Stimulated activated CD8-positive, alpha-beta memory T cell treated with anti-CD3 and anti-CD28 coated beads, Interleukin-15, amount 100 ng/mL, for 4 hours (primary cell): ENCODE results near the gene SUMO3.

Experiments
- DNase-seq, 2 donors: peaks; one replicate each; pipeline ENCODE4 v3.0.0-alpha.2; 2020; ENCODE audit warnings: low read depth in 2 of 2

The SUMO3 gene

DNA sequence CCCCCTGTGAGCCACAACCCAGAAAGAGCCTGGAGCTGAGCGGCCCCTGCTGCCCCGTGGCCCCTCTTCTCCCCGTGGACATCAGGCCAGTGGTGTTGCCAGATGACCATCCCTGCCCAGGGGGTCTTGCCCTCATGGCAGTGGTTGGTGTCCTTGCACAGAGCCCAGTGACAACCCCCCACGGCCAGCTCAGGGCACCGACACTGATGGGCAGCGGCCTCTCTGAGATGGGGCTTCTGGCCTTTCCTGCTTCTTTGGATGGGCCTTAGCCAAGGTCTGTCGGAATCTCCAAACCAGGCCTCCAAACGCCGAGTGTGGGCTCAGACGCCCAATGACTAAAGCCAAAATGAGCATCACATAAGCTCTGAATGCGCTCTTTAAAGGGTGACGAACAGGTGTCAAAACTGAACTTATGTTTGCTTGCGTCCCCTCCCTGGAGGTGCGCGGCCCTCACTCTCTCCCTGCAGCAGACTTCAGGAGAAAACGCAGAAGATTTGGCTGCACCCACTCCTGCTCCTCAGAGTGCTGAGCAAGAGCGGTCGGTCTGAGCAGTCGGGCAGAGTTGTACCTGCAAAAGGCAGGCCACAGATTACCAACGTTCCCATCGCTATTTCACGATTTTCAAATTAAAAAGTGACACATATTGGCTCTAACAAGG is 58.1 kb downstream of the SUMO3 start:
- DNase-seq: no peak

- DNase-seq: no peak
Measured at GRCh38 chr21:44758781-44759627, 58.9 kb downstream of the SUMO3 start.

- no peak for DNase-seq
Measured at GRCh38 chr21:44758141-44758561, 59.7 kb downstream of the SUMO3 start.

GRCh38 chr21:44757731-44758130 is 60.1 kb downstream of the SUMO3 start:
- DNase-seq: no peak

DNA sequence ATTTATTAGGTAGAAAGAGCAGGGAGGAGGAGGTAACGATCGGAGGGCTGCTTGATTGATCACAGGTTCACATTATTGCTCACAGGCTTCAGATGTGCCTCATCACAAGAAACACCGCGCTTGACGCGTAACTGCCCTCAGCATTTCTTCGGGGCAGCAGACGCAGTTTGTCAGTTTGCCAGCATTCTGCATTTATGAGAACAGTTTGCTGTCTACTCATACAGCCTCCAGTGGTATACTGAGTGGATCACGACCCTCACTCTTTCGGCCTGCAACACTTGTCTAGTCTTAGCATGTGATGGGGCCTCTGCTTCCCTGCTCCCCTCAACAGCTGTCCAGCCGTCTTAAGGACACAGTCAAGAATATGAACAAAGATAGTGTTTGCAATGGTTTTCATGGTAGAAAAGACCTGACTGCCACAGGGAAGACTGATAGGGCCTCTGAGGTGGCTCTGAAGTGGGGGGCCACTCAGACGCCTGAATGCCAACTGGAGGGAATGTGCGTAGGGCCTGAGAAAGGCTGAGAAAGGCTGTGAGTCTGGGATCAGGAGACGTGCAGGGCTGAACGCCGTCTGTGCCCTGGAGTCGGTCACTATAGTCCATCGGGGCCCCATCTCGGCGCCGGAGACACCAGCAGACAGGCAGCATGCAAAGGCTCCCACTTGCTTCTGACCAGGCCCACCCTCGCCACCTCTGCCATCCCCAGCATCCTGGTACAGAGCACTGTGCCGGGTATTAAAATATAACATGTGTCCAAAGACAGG is 61.3 kb downstream of the SUMO3 start:
- no peak for DNase-seq
